ENCODE measurements around the gene UXS1.
"Not testable (repeated sequence)": the region's sequence is repeated elsewhere in the genome, so short reads cannot be mapped to it uniquely, and the experiment has no call there.

GRCh38 chr2:106204551-106204950 lies 10.4 kb upstream of the UXS1 start:
- TF ChIP-seq CTCF, POLR2A (IDR thresholded peaks at IDR 0.05): not testable (repeated sequence)

Measured in heart left ventricle (tissue), 13 donors.